ENCODE measurements around the gene STUM. TPM values are rescaled to one million over a fixed set of nuclear protein-coding genes. Genes with fewer than 3 reads are reported as not detected.

Gene STUM
- total RNA-seq, 1 experiment from 2014 or later, result 0.11 TPM

- no CpG with 5 or more reads among the region's 18 CpGs for WGBS (ENCODE audit: extremely low coverage, insufficient read length, low lambda C conversion rate)
- Mint-ChIP-seq H3K27ac (peak overlapping the region in 1 of 3 experiments; percentile 55; a peak in 2 of 7 replicates), H3K4me3 (no peak overlapping the region; a peak in 1 of 5 replicates), H3K36me3 (ENCODE audit: insufficient read depth in 1 of 3, low read depth in 3 of 3) (no peaks in the 10 kb centered on the region), H3K9me3 (peaks cover 0 to 1% of the 10 kb centered on the region in 2 experiments; a peak in 1 of 5 replicates), H3K4me1 (peaks cover 24 to 56% of the 10 kb centered on the region in 2 experiments), H3K27me3 (ENCODE audit: low read depth) (peaks cover 2% of the 10 kb centered on the region; the same call in 1 of the 2 replicates)
- Histone ChIP-seq H3K9ac (ENCODE audit: extremely low read depth, insufficient read length, low read length) (no peak overlapping the region), H3K9me3 (ENCODE audit: control insufficient read depth, low read depth, low read length) (no peaks in the 10 kb centered on the region), H2AK5ac (ENCODE audit: insufficient read length, low read length) (no peak overlapping the region), H3T11ph (ENCODE audit: low read length) (no peak overlapping the region), H4K20me1 (ENCODE audit: control insufficient read depth, insufficient read depth, insufficient read length) (no peaks in the 10 kb centered on the region), H4K91ac (ENCODE audit: insufficient read length, low read depth, low read length) (no peak overlapping the region), H3K4me2 (ENCODE audit: insufficient read depth, insufficient read length, low read length) (no peak overlapping the region), H2AFZ (ENCODE audit: low read length) (no peak overlapping the region), H3K27me3 (ENCODE audit: insufficient read depth, low read length) (no peaks in the 10 kb centered on the region), H3K23ac (ENCODE audit: insufficient read length, low read depth, low read length) (no peak overlapping the region), H2BK5ac (ENCODE audit: insufficient read length, low read length) (no peak overlapping the region), H3K56ac (ENCODE audit: insufficient read length, low read depth, low read length) (no peak overlapping the region), H3K18ac (ENCODE audit: insufficient read length, low read depth, low read length) (no peak overlapping the region), H4K8ac (replicated peaks; ENCODE audit: insufficient read length, low read depth, low read length) (no peak overlapping the region), H3K79me2 (ENCODE audit: insufficient read depth, low read length) (no peaks in the 10 kb centered on the region), H4K5ac (ENCODE audit: insufficient read length, low read depth, low read length) (no peak overlapping the region), H2BK20ac (ENCODE audit: low read depth, low read length, poor library complexity, severe bottlenecking) (no peak overlapping the region), H3K27ac (ENCODE audit: insufficient read length, low read depth, low read length) (no peak overlapping the region), H3K4me1 (ENCODE audit: insufficient read depth, low read length) (no peaks in the 10 kb centered on the region; the same call in 1 of the 2 replicates), H2BK12ac (ENCODE audit: insufficient read length, low read depth, low read length) (no peak overlapping the region), H2BK120ac (ENCODE audit: low read depth, low read length, poor library complexity, severe bottlenecking) (no peak overlapping the region), H2BK15ac (ENCODE audit: low read depth, low read length) (no peak overlapping the region), H3K14ac (ENCODE audit: insufficient read depth, low read length) (peak overlapping the region; percentile 9; the same call in 1 of the 2 replicates), H3K79me1 (ENCODE audit: insufficient read depth, low read depth, low read length, poor library complexity, severe bottlenecking) (no peaks in the 10 kb centered on the region), H3K4ac (ENCODE audit: low read depth, low read length) (no peak overlapping the region), H3K23me2 (ENCODE audit: insufficient read length, low read depth, low read length, poor library complexity, severe bottlenecking) (no peaks in the 10 kb centered on the region)
- DNase-seq, result peak; percentile 89
- TF ChIP-seq CTCF (conservative IDR thresholded peaks at IDR 0.05), result peak; percentile 95
Observed at GRCh38 chr1:226608699-226609505, 60.3 kb downstream of the STUM start.

Data from H9 (cell line).